Type B pancreatic cell (in vitro differentiated cells): ENCODE measurements around the gene TPBGL. TPM values are rescaled to one million over a fixed set of nuclear protein-coding genes. Genes with fewer than 3 reads are reported as not detected.

Experiments used
- DNase-seq: peaks from one replicate; pipeline ENCODE4 v3.0.0; 2021; ENCODE audit warnings: mixed read lengths; ENCODE audit not compliant: unreplicated experiment; ENCODE audit errors: extremely low spot score
- H3K27ac Mint-ChIP-seq: 2 replicates; pipeline ENCODE4 v1.8.0; 2021; ENCODE audit warnings: mild to moderate bottlenecking, mixed read lengths
- H3K27me3 Mint-ChIP-seq: 2 replicates; pipeline ENCODE4 v1.8.0; 2021; ENCODE audit warnings: mixed read lengths
- H3K36me3 Mint-ChIP-seq: 2 replicates; pipeline ENCODE4 v1.8.0; 2021; ENCODE audit warnings: mixed read lengths
- H3K4me1 Mint-ChIP-seq: one replicate; pipeline ENCODE4 v1.8.0; 2021; ENCODE audit warnings: mixed read lengths; ENCODE audit not compliant: unreplicated experiment
- H3K4me3 Mint-ChIP-seq: 2 replicates; pipeline ENCODE4 v1.8.0; 2021; ENCODE audit warnings: mild to moderate bottlenecking, mixed read lengths
- H3K9me3 Mint-ChIP-seq: 2 replicates; pipeline ENCODE4 v1.8.0; 2021; ENCODE audit warnings: mixed read lengths
- total RNA-seq: library from RNA; stranded (reverse); gene quantifications from 2 replicates; pipeline ENCODE4 v1.2.1, GENCODE V29; 2021; ENCODE audit warnings: low replicate concordance
- TF ChIP-seq, protein P1 (sequence below): fragments of 200-600 bp; sonication (generic); conservative IDR thresholded peaks from 2 replicates; pipeline ENCODE4 v1.5.0; 2021; ENCODE audit warnings: antibody characterized with exemption, mild to moderate bottlenecking

Gene TPBGL
- total RNA-seq, 1 donor from 2014 or later: 0.56 TPM

DNA sequence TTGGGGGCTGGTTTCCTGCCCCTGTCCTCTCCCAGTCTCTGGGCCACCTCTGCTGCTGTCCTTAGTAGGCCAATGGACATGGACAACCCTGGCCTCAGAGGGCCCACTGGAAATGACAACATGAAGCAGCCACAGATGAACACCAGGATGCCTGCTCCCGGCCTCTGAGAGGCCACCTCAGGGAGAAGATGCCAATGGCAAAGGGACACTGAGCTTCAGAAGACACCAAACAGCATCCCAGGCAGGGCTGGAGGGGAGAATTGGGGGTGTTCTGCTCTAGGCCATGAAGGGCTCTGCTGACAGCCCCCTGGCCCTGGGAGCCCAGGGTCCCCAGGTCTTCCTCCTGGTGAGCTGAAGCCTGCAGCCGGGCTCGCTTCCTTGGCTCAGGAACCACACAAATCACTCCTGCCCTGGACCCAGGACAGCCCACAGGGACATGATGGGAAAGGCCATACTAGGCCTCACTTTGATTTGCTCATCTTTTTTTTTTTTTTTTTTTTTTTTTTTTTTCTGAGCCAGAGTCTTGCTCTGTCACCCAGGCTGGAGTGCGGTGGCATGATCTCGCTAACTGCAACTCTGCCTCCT is 45.3 kb downstream of the TPBGL start:
- Mint-ChIP-seq H3K9me3 (no peaks in the 10 kb centered on the region), H3K27ac (no peak overlapping the region), H3K36me3 (no peaks in the 10 kb centered on the region), H3K4me1 (peaks cover 2% of the 10 kb centered on the region), H3K27me3 (no peaks in the 10 kb centered on the region), H3K4me3 (no peak overlapping the region)
- TF ChIP-seq, protein P1, sequence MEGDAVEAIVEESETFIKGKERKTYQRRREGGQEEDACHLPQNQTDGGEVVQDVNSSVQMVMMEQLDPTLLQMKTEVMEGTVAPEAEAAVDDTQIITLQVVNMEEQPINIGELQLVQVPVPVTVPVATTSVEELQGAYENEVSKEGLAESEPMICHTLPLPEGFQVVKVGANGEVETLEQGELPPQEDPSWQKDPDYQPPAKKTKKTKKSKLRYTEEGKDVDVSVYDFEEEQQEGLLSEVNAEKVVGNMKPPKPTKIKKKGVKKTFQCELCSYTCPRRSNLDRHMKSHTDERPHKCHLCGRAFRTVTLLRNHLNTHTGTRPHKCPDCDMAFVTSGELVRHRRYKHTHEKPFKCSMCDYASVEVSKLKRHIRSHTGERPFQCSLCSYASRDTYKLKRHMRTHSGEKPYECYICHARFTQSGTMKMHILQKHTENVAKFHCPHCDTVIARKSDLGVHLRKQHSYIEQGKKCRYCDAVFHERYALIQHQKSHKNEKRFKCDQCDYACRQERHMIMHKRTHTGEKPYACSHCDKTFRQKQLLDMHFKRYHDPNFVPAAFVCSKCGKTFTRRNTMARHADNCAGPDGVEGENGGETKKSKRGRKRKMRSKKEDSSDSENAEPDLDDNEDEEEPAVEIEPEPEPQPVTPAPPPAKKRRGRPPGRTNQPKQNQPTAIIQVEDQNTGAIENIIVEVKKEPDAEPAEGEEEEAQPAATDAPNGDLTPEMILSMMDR: no peak
- DNase-seq: no peak

DNA sequence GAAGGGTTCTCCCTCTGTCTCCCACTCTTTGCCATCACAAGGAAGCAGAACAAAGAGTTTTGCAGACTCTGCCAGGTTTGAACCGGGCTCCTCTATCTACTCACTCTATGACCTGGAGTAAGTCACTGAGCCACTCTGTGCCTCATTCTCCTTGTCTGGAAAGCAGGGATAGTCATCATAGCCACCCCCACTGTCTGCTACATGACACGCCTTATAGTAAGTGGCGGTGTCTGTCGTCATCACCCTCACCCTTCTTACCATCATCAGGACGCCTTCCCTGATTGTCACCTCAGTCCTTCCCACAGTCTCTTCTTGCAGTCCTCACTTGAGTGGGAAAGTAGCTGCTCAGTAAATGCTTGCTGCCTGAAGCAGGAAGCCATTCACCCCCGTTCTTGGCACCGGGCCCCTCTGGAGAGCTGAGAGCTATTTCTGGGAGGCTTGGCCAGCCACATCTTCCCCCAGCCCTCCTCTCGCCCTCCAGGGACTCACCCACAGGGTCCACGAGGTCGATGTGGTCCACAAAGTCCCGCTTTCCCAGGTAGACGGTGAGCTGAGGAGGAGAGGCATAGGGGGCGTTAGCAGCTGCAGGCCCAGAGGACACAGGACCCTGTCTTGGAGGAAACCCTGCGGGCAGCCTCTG is 46.4 kb downstream of the TPBGL start:
- no peak overlapping the region for H3K27ac Mint-ChIP-seq
- TF ChIP-seq, protein P1: no peak
- no peaks in the 10 kb centered on the region for H3K36me3 Mint-ChIP-seq
- no peaks in the 10 kb centered on the region for H3K27me3 Mint-ChIP-seq
- H3K9me3 Mint-ChIP-seq: no peaks in the 10 kb centered on the region
- H3K4me1 Mint-ChIP-seq: no peaks in the 10 kb centered on the region
- DNase-seq: no peak
- no peak overlapping the region for H3K4me3 Mint-ChIP-seq

DNA sequence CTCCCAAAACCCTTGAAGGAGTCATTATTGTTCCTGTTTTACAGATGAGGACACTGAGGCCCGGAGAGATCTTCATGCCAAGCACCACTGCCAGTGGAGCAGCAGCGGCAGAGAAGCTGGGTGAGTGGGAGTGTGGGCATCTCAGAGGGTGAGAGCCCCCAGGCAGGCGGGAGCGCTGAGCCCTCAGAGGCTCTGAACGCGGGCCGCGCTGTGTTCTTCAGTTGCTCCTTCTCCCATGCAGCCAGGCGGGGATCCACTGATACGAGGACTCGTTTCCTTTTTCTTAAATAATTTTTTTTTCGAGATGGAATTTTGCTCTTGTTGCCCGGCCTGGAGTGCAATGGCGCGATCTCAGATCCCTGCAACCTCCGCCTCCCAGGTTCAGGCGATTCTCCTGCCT is 47.0 kb downstream of the TPBGL start:
- H3K4me1 Mint-ChIP-seq: no peaks in the 10 kb centered on the region
- no peaks in the 10 kb centered on the region for H3K36me3 Mint-ChIP-seq
- no peaks in the 10 kb centered on the region for H3K27me3 Mint-ChIP-seq
- no peaks in the 10 kb centered on the region for H3K9me3 Mint-ChIP-seq
- H3K27ac Mint-ChIP-seq: no peak overlapping the region
- no peak overlapping the region for H3K4me3 Mint-ChIP-seq
- no peak for DNase-seq
- TF ChIP-seq, protein P1: no peak

DNA sequence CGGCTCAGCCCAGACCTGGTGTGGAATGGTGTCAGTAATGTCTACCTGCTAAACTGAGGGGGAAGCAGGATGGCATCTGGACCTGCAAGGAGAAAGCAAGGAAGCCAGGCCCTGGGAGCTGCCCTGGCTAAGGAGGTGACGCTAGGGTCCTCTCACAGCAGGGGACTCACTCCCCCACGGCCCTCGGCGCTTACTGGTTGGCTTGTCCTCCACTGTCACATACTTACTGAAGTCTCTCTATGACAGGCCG is 48.9 kb downstream of the TPBGL start:
- Mint-ChIP-seq H3K27ac (no peak overlapping the region), H3K27me3 (no peaks in the 10 kb centered on the region), H3K36me3 (no peaks in the 10 kb centered on the region), H3K9me3 (no peaks in the 10 kb centered on the region), H3K4me1 (no peaks in the 10 kb centered on the region), H3K4me3 (no peak overlapping the region)
- TF ChIP-seq, protein P1: no peak
- DNase-seq: no peak

DNA sequence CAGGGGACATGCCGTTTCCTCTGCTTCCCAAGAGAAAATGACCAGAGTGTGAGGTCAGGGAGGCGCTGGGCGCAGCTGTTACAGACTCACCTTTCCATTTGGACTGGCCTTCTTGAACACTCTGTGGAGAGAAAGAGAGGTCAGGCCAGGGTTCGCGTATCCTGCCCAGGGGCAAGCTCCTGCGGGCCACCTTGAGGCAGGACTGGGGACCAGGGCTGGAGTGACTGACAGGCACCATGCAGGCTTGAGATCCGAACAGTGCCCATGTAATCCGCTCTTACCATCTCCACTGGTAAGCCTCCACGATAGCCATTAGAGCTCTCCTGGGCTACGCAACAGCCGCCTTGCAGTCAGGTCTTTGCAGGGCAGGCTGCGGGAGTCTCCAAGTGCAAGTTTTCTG is 49.3 kb downstream of the TPBGL start:
- TF ChIP-seq, protein P1: no peak
- Mint-ChIP-seq H3K27ac (no peak overlapping the region), H3K27me3 (no peaks in the 10 kb centered on the region)

More for the DNA sequence above, 49.3 kb downstream of the TPBGL start:
- no peaks in the 10 kb centered on the region for H3K9me3 Mint-ChIP-seq
- no peak for DNase-seq
- H3K36me3 Mint-ChIP-seq: no peaks in the 10 kb centered on the region
- H3K4me1 Mint-ChIP-seq: no peaks in the 10 kb centered on the region
- no peak overlapping the region for H3K4me3 Mint-ChIP-seq
